ENCODE data around the gene ARHGAP6.

- TF ChIP-seq CTCF (IDR thresholded peaks at IDR 0.05) (no peak), POLR2A (IDR thresholded peaks at IDR 0.05) (no peak)
Measured at GRCh38 chrX:11589641-11590040, 76.1 kb downstream of the ARHGAP6 start.

All from uterus (tissue), 2 donors.